GM12873 (cell line): ENCODE results near the gene LMBR1.

Experiments used
- CTCF ChIP-seq: IDR thresholded peaks from 2 replicates; pipeline ENCODE4 v1.5.1; 2012; ENCODE audit warnings: low read depth, mild to moderate bottlenecking, moderate library complexity, low read length, control low read depth; ENCODE audit not compliant: insufficient read depth; ENCODE audit errors: missing control alignments

Gene LMBR1

DNA sequence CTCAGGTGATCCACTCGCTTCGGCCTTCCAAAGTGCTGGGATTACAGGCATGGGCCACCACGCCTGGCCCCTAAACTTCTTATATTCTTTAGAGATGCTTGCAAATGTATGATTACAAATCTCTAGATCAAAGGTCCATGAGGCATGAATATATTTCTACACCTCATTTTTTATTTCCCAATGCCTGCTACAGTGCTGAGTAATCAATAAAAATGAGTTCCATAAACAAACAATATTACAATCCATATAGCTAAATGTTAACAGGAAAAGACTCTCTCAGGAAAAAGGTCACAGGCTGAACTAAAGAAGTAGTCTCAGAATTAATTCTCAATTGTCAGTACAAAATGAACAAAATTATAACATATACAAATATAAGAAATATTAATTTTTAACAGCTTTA, 90.8 kb downstream of the LMBR1 start:
- TF ChIP-seq CTCF: no peak

GRCh38 chr7:156795415-156795814, 97.6 kb downstream of the LMBR1 start:
- TF ChIP-seq CTCF: no peak

DNA sequence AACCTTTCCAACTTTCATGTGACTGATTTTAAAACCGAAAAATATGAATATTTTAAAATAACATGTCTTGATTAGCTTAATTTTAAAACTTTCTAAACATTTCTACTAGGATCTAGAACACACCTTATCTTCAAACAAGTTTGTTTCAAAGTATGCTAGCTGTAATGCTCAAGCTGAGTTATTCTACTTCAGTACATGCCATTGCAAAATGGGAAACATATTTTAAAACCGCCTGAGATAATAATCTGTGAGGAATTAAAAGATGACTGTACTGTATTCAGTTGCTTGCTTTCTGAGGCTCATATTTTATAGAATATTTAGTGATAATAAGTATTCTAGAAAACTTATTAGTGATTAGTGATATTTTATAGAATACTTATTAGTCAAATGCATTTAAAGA, 99.6 kb downstream of the LMBR1 start:
- no peak for TF ChIP-seq CTCF

- no peak for TF ChIP-seq CTCF
Measured at GRCh38 chr7:156792611-156793010, 100.4 kb downstream of the LMBR1 start.

- no peak for TF ChIP-seq CTCF
Measured at GRCh38 chr7:156791241-156791640, 101.7 kb downstream of the LMBR1 start.

GRCh38 chr7:156790264-156790663, 102.7 kb downstream of the LMBR1 start:
- TF ChIP-seq CTCF: no peak

DNA sequence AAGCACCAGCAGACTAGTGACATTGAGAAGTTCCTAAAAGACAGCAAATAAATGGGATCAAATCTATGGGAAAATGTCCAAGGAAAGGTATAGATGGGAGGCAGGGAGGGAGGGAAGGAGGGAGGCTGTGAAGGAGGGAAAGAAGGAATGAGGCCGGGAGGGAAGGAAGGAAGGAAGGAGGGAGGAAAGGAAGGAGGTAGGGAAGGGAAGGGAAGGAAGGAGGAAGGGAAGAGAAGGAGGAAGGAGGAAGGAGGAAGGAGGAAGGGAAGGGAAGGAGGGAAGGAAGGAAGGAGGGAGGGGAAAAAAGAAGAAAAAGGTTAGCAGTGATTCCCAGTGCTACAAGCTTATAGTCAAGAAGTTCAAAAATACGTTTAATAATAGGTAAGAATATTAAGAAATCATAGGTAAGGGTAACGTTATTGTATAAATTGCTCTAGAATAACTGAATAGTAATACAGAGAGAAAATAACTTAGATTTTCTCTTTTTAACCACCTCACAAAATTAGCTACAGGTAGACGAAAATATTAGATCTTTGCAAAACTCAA, 106.9 kb downstream of the LMBR1 start:
- TF ChIP-seq CTCF: no peak
